TTC549 (cell line): Measurements from ENCODE around the gene AKIRIN1.
"Not testable (repeated sequence)": the region's sequence is repeated elsewhere in the genome, so short reads cannot be mapped to it uniquely, and the experiment has no call there.

Experiments
- FAIRE-seq: peaks from 2 replicates; lab custom pipeline; 2012; peaks lifted over from hg19 to GRCh38; lab: Jason Lieb, UNC

Gene AKIRIN1

GRCh38 chr1:38990738-38991637 is at the start of gene AKIRIN1:
TSS of gene AKIRIN1 (plus strand) at chr1:38991276. CDS start at chr1:38991381, 105 bp downstream.
- no peak for FAIRE-seq

GRCh38 chr1:38941527-38942019 is 49.5 kb upstream of the AKIRIN1 start, which contains the start of gene RHBDL2:
TSS of gene RHBDL2 (minus strand) at chr1:38941830. CDS start at chr1:38919212, 22,618 bp downstream.
- no peak for FAIRE-seq

- no peak for FAIRE-seq
Measured at GRCh38 chr1:38942664-38943428, 48.2 kb upstream of the AKIRIN1 start.

- no peak for FAIRE-seq
Measured at GRCh38 chr1:38944547-38944946, 46.5 kb upstream of the AKIRIN1 start.

- no peak for FAIRE-seq
Measured at GRCh38 chr1:38950553-38950952, 40.5 kb upstream of the AKIRIN1 start.

GRCh38 chr1:38953433-38953860 is 37.6 kb upstream of the AKIRIN1 start:
- no peak for FAIRE-seq

GRCh38 chr1:38958967-38959366 is 32.1 kb upstream of the AKIRIN1 start:
- no peak for FAIRE-seq

- no peak for FAIRE-seq
Measured at GRCh38 chr1:38962113-38962512, 29.0 kb upstream of the AKIRIN1 start.

- no peak for FAIRE-seq
Measured at GRCh38 chr1:38962560-38962959, 28.5 kb upstream of the AKIRIN1 start.

GRCh38 chr1:38964140-38964548 is 26.9 kb upstream of the AKIRIN1 start:
- no peak for FAIRE-seq

- FAIRE-seq = not testable (repeated sequence)
Measured at GRCh38 chr1:38973145-38973544, 17.9 kb upstream of the AKIRIN1 start.

GRCh38 chr1:38973659-38974437 is 17.2 kb upstream of the AKIRIN1 start:
- FAIRE-seq = no peak

GRCh38 chr1:38977399-38978244 is 13.5 kb upstream of the AKIRIN1 start:
- not testable (repeated sequence) for FAIRE-seq

GRCh38 chr1:38978245-38978542 is 12.9 kb upstream of the AKIRIN1 start:
- FAIRE-seq = not testable (repeated sequence)

GRCh38 chr1:38979380-38979779 is 11.7 kb upstream of the AKIRIN1 start:
- not testable (repeated sequence) for FAIRE-seq

- no peak for FAIRE-seq
Measured at GRCh38 chr1:38989979-38990378, 1.1 kb upstream of the AKIRIN1 start.

- FAIRE-seq = no peak
Measured at GRCh38 chr1:38990386-38990737, 714 bp upstream of the AKIRIN1 start.

GRCh38 chr1:38991638-38992411 is 749 bp downstream of the AKIRIN1 start:
- FAIRE-seq = no peak

GRCh38 chr1:38992412-38993111 is 1.5 kb downstream of the AKIRIN1 start:
- FAIRE-seq = no peak

- FAIRE-seq = no peak
Measured at GRCh38 chr1:38994196-38994595, 3.1 kb downstream of the AKIRIN1 start.
